NT2/D1 (cell line): Measurements from ENCODE around the gene TSC22D1.

Experiments
- YY1 ChIP-seq: IDR thresholded peaks from 2 replicates; pipeline ENCODE4 v1.6.1; 2011; ENCODE audit not compliant: insufficient read length, insufficient read depth
- ZNF274 ChIP-seq: IDR thresholded peaks from 2 replicates; pipeline ENCODE4 v1.6.1; 2011; ENCODE audit warnings: mild to moderate bottlenecking, low read depth, low read length

DNA sequence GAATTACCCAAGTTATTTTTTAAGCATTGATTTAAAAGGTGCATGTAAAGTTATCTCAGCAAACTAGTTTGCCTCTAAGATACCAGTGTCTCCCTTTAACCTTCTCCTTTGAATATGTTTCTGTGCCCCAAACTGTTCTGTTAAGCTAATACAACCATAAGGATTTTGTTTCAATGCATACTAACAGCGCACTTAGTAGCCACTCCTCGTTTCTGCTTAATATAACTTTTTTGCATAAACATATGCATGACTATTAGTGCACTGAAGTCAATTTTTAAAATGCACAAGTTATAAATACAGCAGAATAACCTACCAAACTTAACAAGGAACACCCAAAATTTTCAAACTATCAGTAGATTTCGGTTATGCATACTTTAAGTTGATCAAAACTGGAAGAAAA lies 123.1 kb downstream of the TSC22D1 start:
- no peak for TF ChIP-seq ZNF274
- no peak for TF ChIP-seq YY1
